IMR-90 (cell line): ENCODE measurements around the gene SRBD1.

Experiments
- MXI1 ChIP-seq: IDR thresholded peaks from 2 replicates; pipeline ENCODE4 v1.6.1; 2012; ENCODE audit warnings: low read depth, mild to moderate bottlenecking, low read length, moderate library complexity, borderline replicate concordance
- POLR2A ChIP-seq: IDR thresholded peaks from 2 replicates; pipeline ENCODE4 v1.6.1; 2012; ENCODE audit warnings: mild to moderate bottlenecking, low read depth, low read length
- RCOR1 ChIP-seq: IDR thresholded peaks from 2 replicates; pipeline ENCODE4 v1.6.1; 2012; ENCODE audit warnings: mild to moderate bottlenecking, low read length, improper control_type of control experiment; ENCODE audit not compliant: insufficient replicate concordance
- TF ChIP-seq, protein P1 (sequence below): conservative IDR thresholded peaks from 2 replicates; pipeline ENCODE4 v1.5.1; 2012; ENCODE audit warnings: mild to moderate bottlenecking, low read depth, low read length, improper control_type of control experiment

DNA sequence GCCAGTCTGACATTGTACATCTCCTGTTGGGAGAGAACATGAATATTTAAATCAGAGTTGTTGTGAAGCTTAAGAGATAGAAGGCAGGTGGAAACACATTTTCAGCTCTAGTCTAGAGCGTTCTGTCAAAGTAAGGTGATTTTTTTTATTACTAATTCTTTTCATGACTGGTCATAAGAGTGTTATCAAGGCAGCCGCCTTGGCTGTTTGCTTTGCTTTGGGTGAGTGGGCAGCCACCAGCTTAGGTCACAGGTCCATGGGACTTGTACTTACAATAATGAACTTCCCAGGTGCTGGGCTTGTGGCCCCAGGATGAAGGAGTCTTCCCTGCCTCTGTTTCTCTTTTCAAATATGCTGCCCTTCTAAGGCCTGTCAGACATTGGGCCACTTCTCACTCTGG is 256.3 kb downstream of the SRBD1 start:
- TF ChIP-seq, protein P1, sequence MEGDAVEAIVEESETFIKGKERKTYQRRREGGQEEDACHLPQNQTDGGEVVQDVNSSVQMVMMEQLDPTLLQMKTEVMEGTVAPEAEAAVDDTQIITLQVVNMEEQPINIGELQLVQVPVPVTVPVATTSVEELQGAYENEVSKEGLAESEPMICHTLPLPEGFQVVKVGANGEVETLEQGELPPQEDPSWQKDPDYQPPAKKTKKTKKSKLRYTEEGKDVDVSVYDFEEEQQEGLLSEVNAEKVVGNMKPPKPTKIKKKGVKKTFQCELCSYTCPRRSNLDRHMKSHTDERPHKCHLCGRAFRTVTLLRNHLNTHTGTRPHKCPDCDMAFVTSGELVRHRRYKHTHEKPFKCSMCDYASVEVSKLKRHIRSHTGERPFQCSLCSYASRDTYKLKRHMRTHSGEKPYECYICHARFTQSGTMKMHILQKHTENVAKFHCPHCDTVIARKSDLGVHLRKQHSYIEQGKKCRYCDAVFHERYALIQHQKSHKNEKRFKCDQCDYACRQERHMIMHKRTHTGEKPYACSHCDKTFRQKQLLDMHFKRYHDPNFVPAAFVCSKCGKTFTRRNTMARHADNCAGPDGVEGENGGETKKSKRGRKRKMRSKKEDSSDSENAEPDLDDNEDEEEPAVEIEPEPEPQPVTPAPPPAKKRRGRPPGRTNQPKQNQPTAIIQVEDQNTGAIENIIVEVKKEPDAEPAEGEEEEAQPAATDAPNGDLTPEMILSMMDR = no peak
- no peak for TF ChIP-seq POLR2A
- no peak for TF ChIP-seq MXI1
- TF ChIP-seq RCOR1 = no peak
